CD8-positive, alpha-beta memory T cell (primary cell): Measurements from ENCODE around the gene PROSER3. TPM values are rescaled to one million over a fixed set of nuclear protein-coding genes. Genes with fewer than 3 reads are reported as not detected.

Experiments
- CTCF ChIA-PET: fragments of 350-600 bp; sonication (Branson Sonifier 250); formaldehyde crosslinking; loops from one replicate; lab custom pipeline; 2021; ENCODE audit warnings: antibody characterized with exemption; lab: Charles Lee
- POLR2A ChIA-PET: fragments of 350-600 bp; sonication (Branson Sonifier 250); formaldehyde crosslinking; loops from one replicate; lab custom pipeline; 2021; ENCODE audit warnings: antibody characterized with exemption; lab: Charles Lee
- DNase-seq, 5 donors: peaks; one replicate each; pipeline versions ENCODE4 v3.0.0 to v3.0.0-alpha.2; 2020 to 2022; ENCODE audit warnings: mixed read lengths in 1 of 5
- H3K27ac ChIP-seq: one replicate; pipeline ENCODE4 v1.7.0; 2013; ENCODE audit warnings: low read depth, mild to moderate bottlenecking, low read length, moderate library complexity
- H3K27me3 ChIP-seq: 2 replicates; pipeline ENCODE4 v1.7.0; 2013; ENCODE audit warnings: low read length, mild to moderate bottlenecking; ENCODE audit not compliant: insufficient read depth, poor library complexity, severe bottlenecking
- H3K36me3 ChIP-seq: 2 replicates; pipeline ENCODE4 v1.7.0; 2013; ENCODE audit warnings: mild to moderate bottlenecking, low read length, moderate library complexity; ENCODE audit not compliant: insufficient read depth
- H3K4me1 ChIP-seq: 2 replicates; pipeline ENCODE4 v1.7.0; 2013; ENCODE audit warnings: mild to moderate bottlenecking, low read length, moderate library complexity; ENCODE audit not compliant: insufficient read depth
- H3K4me3 ChIP-seq: 2 replicates; pipeline ENCODE4 v1.7.0; 2013; ENCODE audit warnings: mild to moderate bottlenecking, low read length
- H3K9me3 ChIP-seq: 2 replicates; pipeline ENCODE4 v1.7.0; 2013; ENCODE audit warnings: mild to moderate bottlenecking, low read length
- H3K27ac Mint-ChIP-seq, 8 donors: one replicate each; pipeline ENCODE4 v1.8.0; 2020 to 2021; ENCODE audit warnings: mixed read lengths in 8 of 8, mild to moderate bottlenecking in 6 of 8, inconsistent platforms in 3 of 8, moderate library complexity in 3 of 8
- H3K27me3 Mint-ChIP-seq, 2 donors: one replicate each; pipeline ENCODE4 v1.8.0; 2020 to 2021; ENCODE audit warnings: mixed read lengths in 2 of 2, mild to moderate bottlenecking in 1 of 2, moderate library complexity in 1 of 2
- H3K36me3 Mint-ChIP-seq, 3 donors: one replicate each; pipeline ENCODE4 v1.8.0; 2020 to 2021; ENCODE audit warnings: mixed read lengths in 3 of 3, inconsistent platforms in 1 of 3, mild to moderate bottlenecking in 1 of 3
- H3K4me1 Mint-ChIP-seq, 3 donors: one replicate each; pipeline ENCODE4 v1.8.0; 2020 to 2021; ENCODE audit warnings: mixed read lengths in 3 of 3, inconsistent platforms in 1 of 3, mild to moderate bottlenecking in 1 of 3
- H3K4me3 Mint-ChIP-seq, 7 donors: one replicate each; pipeline ENCODE4 v1.8.0; 2020 to 2021; ENCODE audit warnings: mixed read lengths in 7 of 7, mild to moderate bottlenecking in 6 of 7, moderate library complexity in 4 of 7, inconsistent platforms in 2 of 7
- H3K9me3 Mint-ChIP-seq, 5 donors: one replicate each; pipeline ENCODE4 v1.8.0; 2020 to 2022; ENCODE audit warnings: mixed read lengths in 5 of 5, mild to moderate bottlenecking in 3 of 5, moderate library complexity in 2 of 5, inconsistent platforms in 1 of 5
- polyA plus RNA-seq: library from polyadenylated mRNA; unstranded; fragments of 300-500 nt; fragmentation: Illumina TruSeq; gene quantifications from one replicate; pipeline ENCODE4 v1.2.3, GENCODE V29; 2021
- total RNA-seq, 2 experiments: library from RNA; stranded (reverse); gene quantifications; one replicate each; pipeline ENCODE4 v1.2.3, GENCODE V29; 2021

PROSER3 gene
- total and polyA plus RNA-seq, 3 experiments from 2014 or later = 8.3 to 40.5 (median 35.2) TPM

DNA sequence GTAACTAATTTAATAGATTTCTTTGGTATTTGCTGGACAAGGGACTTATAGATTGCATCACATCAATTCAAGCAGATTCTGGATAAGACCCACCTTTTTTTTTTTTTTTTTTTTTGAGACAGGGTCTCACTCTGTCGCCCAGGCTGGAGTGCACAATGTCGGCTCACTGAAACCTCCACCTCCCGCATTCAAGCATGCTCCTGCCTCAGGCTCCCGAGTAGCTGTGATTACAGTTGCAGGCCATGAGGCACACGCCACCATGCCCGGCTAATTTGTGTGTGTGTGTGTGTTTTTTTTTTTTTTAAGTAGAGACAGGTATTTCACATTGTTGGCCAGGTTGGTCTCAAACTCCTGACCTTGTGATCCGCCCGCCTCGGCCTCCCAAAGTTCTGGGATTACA, 58.9 kb downstream of the PROSER3 start:
- POLR2A ChIA-PET = no interaction called here

DNA sequence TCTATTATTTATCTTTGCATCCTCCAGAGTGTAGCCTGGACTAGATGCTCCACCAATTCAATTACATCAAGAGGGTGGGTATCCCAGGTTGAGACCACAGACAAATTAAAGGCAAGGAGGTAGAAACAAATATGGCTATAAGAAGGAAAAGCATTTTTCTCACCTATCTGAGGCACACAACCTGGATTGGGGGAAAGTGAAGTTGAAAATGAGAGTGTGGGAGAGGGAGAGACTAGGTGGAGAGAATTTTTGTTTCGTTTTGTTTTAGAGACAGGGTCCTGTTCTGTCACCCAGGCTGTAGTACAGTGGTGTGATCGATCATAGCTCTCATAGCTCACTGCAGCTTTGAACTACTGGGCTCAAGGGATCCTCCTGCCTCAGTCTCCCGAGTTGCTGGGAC, 60.5 kb downstream of the PROSER3 start:
- Mint-ChIP-seq H3K9me3 (no peaks in the 10 kb centered on the region), H3K27ac (no peak overlapping the region), H3K27me3 (peaks cover 28 to 34% of the 10 kb centered on the region in 2 donors), H3K36me3 (no peaks in the 10 kb centered on the region), H3K4me1 (peaks cover 0 to 4% (median 0%) of the 10 kb centered on the region in 3 donors), H3K4me3 (no peak overlapping the region)
- ChIA-PET POLR2A (interaction anchor here (0.7 kb wide), 1 partner anchor 96 kb away, joined by 6 read pairs; no protein-coding TSS in a partner anchor), CTCF (no interaction called here)
- H3K27me3 ChIP-seq = peaks cover 3% of the 10 kb centered on the region
- H3K27ac ChIP-seq = no peak overlapping the region
- no peaks in the 10 kb centered on the region for H3K9me3 ChIP-seq
- DNase-seq = no peak
- no peak overlapping the region for H3K4me3 ChIP-seq
- no peaks in the 10 kb centered on the region for H3K4me1 ChIP-seq
- H3K36me3 ChIP-seq = no peaks in the 10 kb centered on the region

More for the DNA sequence above, 58.9 kb downstream of the PROSER3 start:
- no peaks in the 10 kb centered on the region for H3K27me3 ChIP-seq
- H3K9me3 ChIP-seq = no peaks in the 10 kb centered on the region
- no peaks in the 10 kb centered on the region for H3K36me3 ChIP-seq
- DNase-seq = no peak
- Mint-ChIP-seq H3K27ac (no peak overlapping the region), H3K4me3 (no peak overlapping the region), H3K36me3 (no peaks in the 10 kb centered on the region), H3K9me3 (no peaks in the 10 kb centered on the region), H3K27me3 (peaks cover 24 to 29% of the 10 kb centered on the region in 2 donors), H3K4me1 (peaks cover 0 to 4% (median 0%) of the 10 kb centered on the region in 3 donors)
- H3K4me1 ChIP-seq = no peaks in the 10 kb centered on the region
- no peak overlapping the region for H3K4me3 ChIP-seq
- CTCF ChIA-PET = no interaction called here
- H3K27ac ChIP-seq = no peak overlapping the region

Other genes with a start within 250 kb of the PROSER3 start
- 1 to 10 TPM; 1.7 to 2.2 TPM for gene DMKN, start 244.5 kb upstream of the PROSER3 start, total RNA-seq
- 10.2 TPM for gene DMKN, start 244.5 kb upstream of the PROSER3 start, polyA plus RNA-seq
- not detected for gene SBSN, start 229.9 kb upstream of the PROSER3 start, total RNA-seq
- gene SBSN, start 229.9 kb upstream of the PROSER3 start, polyA plus RNA-seq = not detected
- not detected for gene GAPDHS, start 224.7 kb upstream of the PROSER3 start, total RNA-seq
- gene GAPDHS, start 224.7 kb upstream of the PROSER3 start, polyA plus RNA-seq = not detected
- gene TMEM147, start 212.6 kb upstream of the PROSER3 start, total RNA-seq = 10 to 100 TPM; 82.6 to 91.4 TPM
- 175 TPM for gene TMEM147, start 212.6 kb upstream of the PROSER3 start, polyA plus RNA-seq
- gene ATP4A, start 194.5 kb upstream of the PROSER3 start, total RNA-seq = not detected
- not detected for gene ATP4A, start 194.5 kb upstream of the PROSER3 start, polyA plus RNA-seq
- not detected for gene PMIS2, start 172.0 kb upstream of the PROSER3 start, total RNA-seq
- not detected for gene PMIS2, start 172.0 kb upstream of the PROSER3 start, polyA plus RNA-seq
- 10 to 100 TPM; 37.3 to 39.3 TPM for gene HAUS5, start 145.4 kb upstream of the PROSER3 start, total RNA-seq
- 6.7 TPM for gene HAUS5, start 145.4 kb upstream of the PROSER3 start, polyA plus RNA-seq
- 100 to 1,000 TPM; 109 to 116 TPM for gene RBM42, start 129.1 kb upstream of the PROSER3 start, total RNA-seq
- gene RBM42, start 129.1 kb upstream of the PROSER3 start, polyA plus RNA-seq = 62.4 TPM
- 1 to 10 TPM; 1.2 TPM for gene ETV2, start 116.4 kb upstream of the PROSER3 start, total RNA-seq
- gene ETV2, start 116.4 kb upstream of the PROSER3 start, polyA plus RNA-seq = 1.4 TPM
- gene COX6B1, start 109.9 kb upstream of the PROSER3 start, total RNA-seq = 100 to 1,000 TPM; 433 to 452 TPM
- 753 TPM for gene COX6B1, start 109.9 kb upstream of the PROSER3 start, polyA plus RNA-seq
- under 1 TPM in 1 of 2 experiments, not detected in 1; 0.22 TPM for gene UPK1A, start 91.7 kb upstream of the PROSER3 start, total RNA-seq
- gene UPK1A, start 91.7 kb upstream of the PROSER3 start, polyA plus RNA-seq = not detected
- 100 to 1,000 TPM; 223 to 225 TPM for gene ZBTB32, start 53.6 kb upstream of the PROSER3 start, total RNA-seq
- 0.77 TPM for gene ZBTB32, start 53.6 kb upstream of the PROSER3 start, polyA plus RNA-seq
- 10 to 100 TPM; 62.6 to 67.8 TPM for gene KMT2B, start 40.2 kb upstream of the PROSER3 start, total RNA-seq
- gene KMT2B, start 40.2 kb upstream of the PROSER3 start, polyA plus RNA-seq = 2.9 TPM
- 100 to 1,000 TPM; 108 to 110 TPM for gene IGFLR1, start 15.7 kb upstream of the PROSER3 start, total RNA-seq
- gene IGFLR1, start 15.7 kb upstream of the PROSER3 start, polyA plus RNA-seq = 96.7 TPM
- gene U2AF1L4, start 12.8 kb upstream of the PROSER3 start, total RNA-seq = 10 to 100 TPM; 29.0 to 32.2 TPM
- gene U2AF1L4, start 12.8 kb upstream of the PROSER3 start, polyA plus RNA-seq = 37.5 TPM
- gene PSENEN, start 12.5 kb upstream of the PROSER3 start, total RNA-seq = 10 to 100 TPM; 50.8 to 57.8 TPM
- gene PSENEN, start 12.5 kb upstream of the PROSER3 start, polyA plus RNA-seq = 101 TPM
- 10 to 100 TPM in 1 of 2 experiments, 1 to 10 TPM in 1; 8.8 to 10.5 TPM for gene LIN37, start 9.6 kb upstream of the PROSER3 start, total RNA-seq
- gene LIN37, start 9.6 kb upstream of the PROSER3 start, polyA plus RNA-seq = 12.7 TPM
- gene HSPB6, start 1.1 kb upstream of the PROSER3 start, total RNA-seq = not detected
- gene HSPB6, start 1.1 kb upstream of the PROSER3 start, polyA plus RNA-seq = not detected
- gene ARHGAP33, start 17.4 kb downstream of the PROSER3 start, total RNA-seq = 10 to 100 TPM in 1 of 2 experiments, 1 to 10 TPM in 1; 9.2 to 11.9 TPM
- gene ARHGAP33, start 17.4 kb downstream of the PROSER3 start, polyA plus RNA-seq = 0.71 TPM
- not detected for gene PRODH2, start 54.7 kb downstream of the PROSER3 start, total RNA-seq
- not detected for gene PRODH2, start 54.7 kb downstream of the PROSER3 start, polyA plus RNA-seq
- gene NPHS1, start 94.3 kb downstream of the PROSER3 start, total RNA-seq = not detected
- gene NPHS1, start 94.3 kb downstream of the PROSER3 start, polyA plus RNA-seq = not detected
- under 1 TPM; 0.62 to 0.83 TPM for gene KIRREL2, start 98.7 kb downstream of the PROSER3 start, total RNA-seq
- gene KIRREL2, start 98.7 kb downstream of the PROSER3 start, polyA plus RNA-seq = not detected
- under 1 TPM; 0.85 to 0.86 TPM for gene APLP1, start 110.4 kb downstream of the PROSER3 start, total RNA-seq
- gene APLP1, start 110.4 kb downstream of the PROSER3 start, polyA plus RNA-seq = not detected
- gene NFKBID, start 142.4 kb downstream of the PROSER3 start, total RNA-seq = 10 to 100 TPM; 63.3 to 66.5 TPM
- gene NFKBID, start 142.4 kb downstream of the PROSER3 start, polyA plus RNA-seq = 3.0 TPM
- gene HCST, start 144.4 kb downstream of the PROSER3 start, total RNA-seq = 10 to 100 TPM; 53.4 to 60.1 TPM
- gene HCST, start 144.4 kb downstream of the PROSER3 start, polyA plus RNA-seq = 1,883 TPM
- 1 to 10 TPM; 6.4 to 6.8 TPM for gene TYROBP, start 150.1 kb downstream of the PROSER3 start, total RNA-seq
- gene TYROBP, start 150.1 kb downstream of the PROSER3 start, polyA plus RNA-seq = 96.2 TPM
- gene LRFN3, start 178.2 kb downstream of the PROSER3 start, total RNA-seq = 10 to 100 TPM; 12.4 to 12.5 TPM
- 3.0 TPM for gene LRFN3, start 178.2 kb downstream of the PROSER3 start, polyA plus RNA-seq
- 10 to 100 TPM; 21.0 to 21.9 TPM for gene SDHAF1, start 237.0 kb downstream of the PROSER3 start, total RNA-seq
- 54.2 TPM for gene SDHAF1, start 237.0 kb downstream of the PROSER3 start, polyA plus RNA-seq